MM.1S (cell line): ENCODE results near the gene TTC34.

Experiments used
- DNase-seq: peaks from one replicate; pipeline ENCODE4 v3.0.0-alpha.2; 2015
- H2AFZ ChIP-seq: fragments of 300-600 bp; sonication (generic); 2 replicates; pipeline ENCODE4 v1.6.0; 2016; ENCODE audit warnings: antibody characterized with exemption, low read length
- H3F3A ChIP-seq: fragments of 300-600 bp; sonication (generic); 2 replicates; pipeline ENCODE4 v1.6.1; 2016; ENCODE audit warnings: mild to moderate bottlenecking, antibody characterized with exemption, low read length, moderate library complexity, mixed read lengths; ENCODE audit not compliant: insufficient read depth
- H3K27ac ChIP-seq: fragments of 300-600 bp; sonication (generic); 2 replicates; pipeline ENCODE4 v1.5.1; 2016; ENCODE audit warnings: mild to moderate bottlenecking, low read length
- H3K27me3 ChIP-seq: fragments of 300-600 bp; sonication (generic); replicated peaks from 2 replicates; pipeline ENCODE4 v1.6.0; 2016; ENCODE audit warnings: low read length; ENCODE audit not compliant: insufficient read depth
- H3K36me3 ChIP-seq: fragments of 300-600 bp; sonication (generic); replicated peaks from 2 replicates; pipeline ENCODE4 v1.6.1; 2016; ENCODE audit warnings: mild to moderate bottlenecking, low read length, mixed read lengths; ENCODE audit not compliant: insufficient read depth
- H3K4me1 ChIP-seq: fragments of 300-600 bp; sonication (generic); 2 replicates; pipeline ENCODE4 v1.6.1; 2016; ENCODE audit warnings: low read length, mixed read lengths
- H3K4me2 ChIP-seq: fragments of 300-600 bp; sonication (generic); 2 replicates; pipeline ENCODE4 v1.6.0; 2016; ENCODE audit warnings: low read depth, low read length
- H3K4me3 ChIP-seq: fragments of 300-600 bp; sonication (generic); 2 replicates; pipeline ENCODE4 v1.5.1; 2016; ENCODE audit warnings: low read length, mixed read lengths
- H3K79me2 ChIP-seq: fragments of 300-600 bp; sonication (generic); 2 replicates; pipeline ENCODE4 v1.6.1; 2016; ENCODE audit warnings: mixed run types, low read length, mixed read lengths
- H3K9ac ChIP-seq: fragments of 300-600 bp; sonication (generic); 2 replicates; pipeline ENCODE4 v1.6.1; 2016; ENCODE audit warnings: low read length, mixed read lengths
- H3K9me2 ChIP-seq: fragments of 300-600 bp; sonication (generic); replicated peaks from 2 replicates; pipeline ENCODE4 v1.6.1; 2016; ENCODE audit warnings: mild to moderate bottlenecking, low read length, mixed read lengths; ENCODE audit not compliant: insufficient read depth
- H3K9me3 ChIP-seq: fragments of 300-600 bp; sonication (generic); replicated peaks from 2 replicates; pipeline ENCODE4 v1.6.1; 2016; ENCODE audit warnings: mild to moderate bottlenecking, low read length, mixed read lengths; ENCODE audit not compliant: insufficient read depth
- H4K20me1 ChIP-seq: fragments of 300-600 bp; sonication (generic); 2 replicates; pipeline ENCODE4 v1.6.1; 2016; ENCODE audit warnings: mild to moderate bottlenecking, low read length, moderate library complexity, mixed read lengths; ENCODE audit not compliant: insufficient read depth
- EZH2 ChIP-seq: fragments of 300-600 bp; sonication (generic); optimal IDR thresholded peaks from 2 replicates; pipeline ENCODE3; 2017; ENCODE audit warnings: low read depth, mild to moderate bottlenecking, antibody characterized with exemption, low read length, mixed read lengths
- EZH2phosphoT487 ChIP-seq: fragments of 300-600 bp; sonication (generic); IDR thresholded peaks from 2 replicates; pipeline ENCODE4 v1.6.1; 2018; ENCODE audit warnings: antibody characterized with exemption, low read length
- TF ChIP-seq, protein P1 (sequence below): fragments of 300-600 bp; sonication (generic); IDR thresholded peaks from 2 replicates; pipeline ENCODE4 v1.5.1; 2016; ENCODE audit warnings: antibody characterized with exemption, low read length, mixed read lengths

Gene TTC34

DNA sequence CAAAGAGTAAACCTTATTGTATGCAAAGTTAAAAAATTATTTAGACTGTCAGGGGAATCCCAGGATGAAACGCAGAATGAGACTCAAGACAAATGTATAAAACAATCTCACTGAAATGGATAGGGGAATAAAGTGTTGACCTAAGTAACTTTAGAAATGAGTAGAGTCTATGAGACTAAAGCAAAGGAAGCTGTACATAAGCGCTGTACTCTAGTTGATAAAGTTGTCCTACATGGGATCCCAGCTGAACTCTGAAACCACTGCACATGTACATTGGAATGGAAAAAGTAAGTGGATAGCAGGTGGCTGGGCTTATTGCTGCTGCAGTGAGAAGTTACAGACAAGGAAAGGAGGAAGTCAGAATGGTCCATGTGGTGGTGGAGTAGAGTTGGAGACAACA, 187.3 kb downstream of the TTC34 start:
- H3K4me2 ChIP-seq: no peak overlapping the region
- no peak overlapping the region for H2AFZ ChIP-seq
- no peaks in the 10 kb centered on the region for H3K36me3 ChIP-seq
- no peaks in the 10 kb centered on the region for H3K79me2 ChIP-seq
- no peaks in the 10 kb centered on the region for H3F3A ChIP-seq
- H3K9me3 ChIP-seq: no peaks in the 10 kb centered on the region
- TF ChIP-seq EZH2 (no peak), EZH2phosphoT487 (no peak)
- TF ChIP-seq, protein P1, sequence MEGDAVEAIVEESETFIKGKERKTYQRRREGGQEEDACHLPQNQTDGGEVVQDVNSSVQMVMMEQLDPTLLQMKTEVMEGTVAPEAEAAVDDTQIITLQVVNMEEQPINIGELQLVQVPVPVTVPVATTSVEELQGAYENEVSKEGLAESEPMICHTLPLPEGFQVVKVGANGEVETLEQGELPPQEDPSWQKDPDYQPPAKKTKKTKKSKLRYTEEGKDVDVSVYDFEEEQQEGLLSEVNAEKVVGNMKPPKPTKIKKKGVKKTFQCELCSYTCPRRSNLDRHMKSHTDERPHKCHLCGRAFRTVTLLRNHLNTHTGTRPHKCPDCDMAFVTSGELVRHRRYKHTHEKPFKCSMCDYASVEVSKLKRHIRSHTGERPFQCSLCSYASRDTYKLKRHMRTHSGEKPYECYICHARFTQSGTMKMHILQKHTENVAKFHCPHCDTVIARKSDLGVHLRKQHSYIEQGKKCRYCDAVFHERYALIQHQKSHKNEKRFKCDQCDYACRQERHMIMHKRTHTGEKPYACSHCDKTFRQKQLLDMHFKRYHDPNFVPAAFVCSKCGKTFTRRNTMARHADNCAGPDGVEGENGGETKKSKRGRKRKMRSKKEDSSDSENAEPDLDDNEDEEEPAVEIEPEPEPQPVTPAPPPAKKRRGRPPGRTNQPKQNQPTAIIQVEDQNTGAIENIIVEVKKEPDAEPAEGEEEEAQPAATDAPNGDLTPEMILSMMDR: no peak
- H3K4me3 ChIP-seq: no peak overlapping the region
- no peak overlapping the region for H3K9ac ChIP-seq
- H3K27me3 ChIP-seq: peaks cover 88% of the 10 kb centered on the region
- H3K4me1 ChIP-seq: no peaks in the 10 kb centered on the region
- no peaks in the 10 kb centered on the region for H3K9me2 ChIP-seq
- no peaks in the 10 kb centered on the region for H4K20me1 ChIP-seq
- DNase-seq: no peak
- H3K27ac ChIP-seq: no peak overlapping the region

DNA sequence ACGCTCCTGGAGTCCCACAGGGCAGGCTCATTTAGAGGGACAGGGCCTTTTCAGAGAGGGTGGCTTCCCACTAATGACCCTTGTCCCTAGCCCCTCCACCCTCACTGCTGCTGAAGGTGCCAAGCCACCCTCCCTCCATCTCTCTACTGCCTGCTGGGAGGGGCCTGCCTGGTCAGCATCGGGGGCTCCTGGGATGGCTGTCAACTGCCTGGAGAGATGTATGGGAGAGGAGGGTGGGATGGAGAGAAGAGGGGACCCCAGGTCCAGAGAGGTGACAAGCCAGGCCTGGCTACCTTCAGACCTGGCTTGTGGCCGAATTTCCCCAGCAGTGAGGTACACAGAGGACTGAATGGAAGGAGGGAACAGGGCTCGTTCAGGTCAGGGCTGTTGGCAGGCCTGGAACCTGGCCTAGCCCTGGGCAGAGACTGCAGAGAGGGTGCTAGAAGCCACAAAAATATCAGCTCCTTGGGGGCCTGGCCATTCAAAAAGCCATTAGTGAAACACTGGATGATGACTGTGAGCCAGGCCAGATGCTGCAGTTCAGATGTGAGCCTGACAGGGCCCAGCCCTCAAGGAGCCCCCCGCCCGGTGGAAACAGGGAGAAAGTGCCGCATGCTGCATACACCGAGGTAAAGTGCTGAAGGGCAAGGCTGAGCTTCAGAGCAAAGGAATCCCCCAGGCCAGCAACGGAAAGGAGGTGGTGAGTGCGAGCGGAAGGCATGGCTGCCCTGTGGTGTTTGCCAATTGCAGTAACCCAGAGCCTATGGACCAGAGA, 188.7 kb downstream of the TTC34 start:
- Histone ChIP-seq H3K4me1 (no peaks in the 10 kb centered on the region), H3K27ac (no peak overlapping the region), H3K9ac (no peak overlapping the region), H3K27me3 (peaks cover 88% of the 10 kb centered on the region), H4K20me1 (no peaks in the 10 kb centered on the region), H2AFZ (no peak overlapping the region), H3K9me2 (no peaks in the 10 kb centered on the region), H3K4me3 (no peak overlapping the region), H3K36me3 (no peaks in the 10 kb centered on the region), H3K9me3 (no peaks in the 10 kb centered on the region), H3F3A (no peaks in the 10 kb centered on the region), H3K79me2 (no peaks in the 10 kb centered on the region), H3K4me2 (no peak overlapping the region)
- no peak for TF ChIP-seq EZH2phosphoT487
- TF ChIP-seq, protein P1: no peak
- TF ChIP-seq EZH2: no peak
- DNase-seq: no peak

DNA sequence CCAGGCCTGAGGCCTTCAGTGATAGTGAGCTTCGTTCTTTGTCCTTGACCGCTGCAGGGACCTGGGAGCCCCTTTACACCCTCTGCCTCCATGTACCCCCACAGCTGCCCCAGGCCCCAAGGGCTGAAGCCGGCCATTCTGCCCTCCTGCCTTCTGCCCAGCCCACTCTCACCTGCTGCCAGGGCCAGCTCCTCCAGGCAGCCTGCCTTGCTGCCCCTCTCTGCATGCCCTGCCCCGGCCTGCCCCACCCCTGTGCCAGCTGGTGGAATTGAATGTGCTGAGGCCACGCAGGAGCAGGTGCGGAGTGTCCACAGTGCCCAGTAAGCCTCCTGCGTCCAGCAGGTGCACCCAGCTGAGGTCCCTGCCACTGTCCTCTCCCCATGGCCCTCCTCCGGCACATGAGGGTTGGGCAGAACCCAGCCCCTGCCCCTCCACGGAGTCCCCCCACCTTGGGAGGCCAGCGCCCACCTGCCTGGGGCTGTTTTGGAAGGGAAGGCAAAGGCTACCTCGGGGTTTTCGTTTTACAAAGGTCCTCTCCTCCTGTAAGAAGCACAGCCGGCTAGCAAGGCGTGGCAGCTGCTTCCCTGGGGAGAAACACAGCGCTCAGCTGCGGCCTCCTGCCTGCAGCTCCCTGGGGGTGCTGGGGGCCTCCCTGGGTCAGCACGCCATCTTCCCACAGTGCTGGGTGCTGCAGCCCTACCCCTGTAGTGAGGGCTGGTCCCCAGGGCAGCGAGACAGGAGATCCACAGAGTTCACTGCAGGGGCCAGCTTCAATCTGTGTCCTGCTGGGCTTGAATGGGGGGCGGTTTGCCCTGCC, 189.7 kb downstream of the TTC34 start:
- peaks cover 90% of the 10 kb centered on the region for H3K27me3 ChIP-seq
- H3K9ac ChIP-seq: no peak overlapping the region

More for the DNA sequence above, 189.7 kb downstream of the TTC34 start:
- Histone ChIP-seq H2AFZ (no peak overlapping the region), H3K36me3 (no peaks in the 10 kb centered on the region), H3K79me2 (no peaks in the 10 kb centered on the region), H3K9me3 (no peaks in the 10 kb centered on the region), H3K4me2 (no peak overlapping the region), H3K27ac (no peak overlapping the region), H3K4me3 (no peak overlapping the region), H4K20me1 (no peaks in the 10 kb centered on the region), H3K9me2 (no peaks in the 10 kb centered on the region), H3K4me1 (no peaks in the 10 kb centered on the region), H3F3A (no peaks in the 10 kb centered on the region)
- DNase-seq: no peak
- TF ChIP-seq EZH2 (no peak), EZH2phosphoT487 (no peak)
- TF ChIP-seq, protein P1: no peak
